Activated CD4-positive, alpha-beta T cell treated with anti-CD3 and anti-CD28 coated beads, Interleukin-10, Interleukin-2, amounts not matched to agents 100 ng/mL and 50 ng/mL, durations not matched to agents 16 hours and 8 hours (primary cell): ENCODE measurements around the gene RBM38.

ENCODE experiments used
- DNase-seq: peaks from one replicate; pipeline ENCODE4 v3.0.0-alpha.2; 2020

RBM38 gene

DNA sequence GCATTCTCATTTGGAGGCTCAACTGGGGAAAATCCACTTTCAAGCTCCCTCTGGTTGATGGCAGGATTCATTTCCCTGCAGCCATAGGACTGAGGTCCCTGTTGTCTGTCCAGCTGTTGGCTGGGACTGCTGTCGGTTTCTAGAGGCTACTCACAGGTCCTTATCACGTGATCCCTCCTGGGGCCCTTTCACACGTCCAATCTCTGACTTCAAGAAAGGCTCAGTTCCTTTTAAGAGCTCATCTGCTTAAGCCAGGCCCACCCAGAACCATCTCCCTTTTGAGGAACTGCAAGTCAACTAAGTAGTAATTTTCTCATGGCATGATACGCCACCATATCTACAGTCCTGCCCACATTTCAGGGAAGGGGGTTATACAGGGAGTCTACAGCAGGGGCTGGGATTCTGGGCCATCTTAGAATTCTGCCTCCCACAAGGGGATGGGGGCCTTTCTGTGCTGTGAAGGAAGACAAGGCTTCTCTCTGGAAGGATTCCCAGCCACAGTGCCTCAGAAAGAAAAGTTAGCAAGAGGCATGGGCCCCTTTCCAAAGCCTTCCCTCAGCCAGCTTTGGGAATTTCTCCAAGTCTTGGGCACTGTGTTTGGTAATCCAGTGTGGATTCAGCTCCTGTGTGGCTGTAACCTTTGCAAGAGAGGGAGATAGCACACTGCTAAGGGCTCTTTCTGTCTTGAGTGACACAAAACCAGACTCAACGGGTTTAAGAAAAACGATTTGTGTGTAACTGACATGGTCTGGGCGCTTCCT lies 67.4 kb downstream of the RBM38 start:
- no peak for DNase-seq
